ENCODE data around the gene TOMM5. TPM values are rescaled to one million over a fixed set of nuclear protein-coding genes. Genes with fewer than 3 reads are reported as not detected.
A peak's percentile ranks its signal among the peaks of the same experiment; 100 is the strongest.

The TOMM5 gene
- polyA plus RNA-seq, 1 donor from 2014 or later, result 262 TPM

- Histone ChIP-seq H3K4me2 (ENCODE audit: low read length) (no peak overlapping the region), H3K9me2 (ENCODE audit: insufficient read depth, low read length) (no peaks in the 10 kb centered on the region), H3F3A (ENCODE audit: insufficient read depth, low read length, poor library complexity, severe bottlenecking) (no peaks in the 10 kb centered on the region), H3K9ac (ENCODE audit: low read length) (no peak overlapping the region), H3K27ac (ENCODE audit: low read length) (no peak overlapping the region), H3K79me2 (replicated peaks; ENCODE audit: insufficient read depth, low read length) (no peaks in the 10 kb centered on the region), H3K27me3 (ENCODE audit: insufficient read depth, low read depth, low read length) (no peaks in the 10 kb centered on the region), H2AFZ (ENCODE audit: low read depth, low read length) (no peak overlapping the region), H3K36me3 (ENCODE audit: insufficient read depth, low read length) (no peaks in the 10 kb centered on the region), H4K20me1 (ENCODE audit: insufficient read depth) (no peaks in the 10 kb centered on the region), H3K4me3 (ENCODE audit: low read length) (no peak overlapping the region), H3K9me3 (ENCODE audit: low read length) (no peaks in the 10 kb centered on the region)
- TF ChIP-seq EZH2 (IDR thresholded peaks at IDR 0.05; ENCODE audit: borderline replicate concordance, insufficient read depth, low read length, poor library complexity, severe bottlenecking), result no peak
- TF ChIP-seq SMC3 (conservative IDR thresholded peaks at IDR 0.05; ENCODE audit: poor library complexity), result no peak
- TF ChIP-seq RAD21 (conservative IDR thresholded peaks at IDR 0.05), result no peak
- TF ChIP-seq, protein P1, sequence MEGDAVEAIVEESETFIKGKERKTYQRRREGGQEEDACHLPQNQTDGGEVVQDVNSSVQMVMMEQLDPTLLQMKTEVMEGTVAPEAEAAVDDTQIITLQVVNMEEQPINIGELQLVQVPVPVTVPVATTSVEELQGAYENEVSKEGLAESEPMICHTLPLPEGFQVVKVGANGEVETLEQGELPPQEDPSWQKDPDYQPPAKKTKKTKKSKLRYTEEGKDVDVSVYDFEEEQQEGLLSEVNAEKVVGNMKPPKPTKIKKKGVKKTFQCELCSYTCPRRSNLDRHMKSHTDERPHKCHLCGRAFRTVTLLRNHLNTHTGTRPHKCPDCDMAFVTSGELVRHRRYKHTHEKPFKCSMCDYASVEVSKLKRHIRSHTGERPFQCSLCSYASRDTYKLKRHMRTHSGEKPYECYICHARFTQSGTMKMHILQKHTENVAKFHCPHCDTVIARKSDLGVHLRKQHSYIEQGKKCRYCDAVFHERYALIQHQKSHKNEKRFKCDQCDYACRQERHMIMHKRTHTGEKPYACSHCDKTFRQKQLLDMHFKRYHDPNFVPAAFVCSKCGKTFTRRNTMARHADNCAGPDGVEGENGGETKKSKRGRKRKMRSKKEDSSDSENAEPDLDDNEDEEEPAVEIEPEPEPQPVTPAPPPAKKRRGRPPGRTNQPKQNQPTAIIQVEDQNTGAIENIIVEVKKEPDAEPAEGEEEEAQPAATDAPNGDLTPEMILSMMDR (IDR thresholded peaks at IDR 0.05; ENCODE audit: poor library complexity, severe bottlenecking), result no peak
- TF ChIP-seq REST (IDR thresholded peaks at IDR 0.05; ENCODE audit: borderline replicate concordance), result no peak
- TF ChIP-seq MXI1 (conservative IDR thresholded peaks at IDR 0.05; ENCODE audit: poor library complexity, severe bottlenecking), result no peak
- TF ChIP-seq EP300 (conservative IDR thresholded peaks at IDR 0.05; ENCODE audit: poor library complexity, severe bottlenecking), result no peak
- TF ChIP-seq TAF1 (IDR thresholded peaks at IDR 0.05; ENCODE audit: low read depth), result no peak
- TF ChIP-seq POLR2AphosphoS5 (IDR thresholded peaks at IDR 0.05), result no peak
Measured at GRCh38 chr9:37583522-37584121, 8.8 kb downstream of the TOMM5 start.

- Histone ChIP-seq H3F3A (ENCODE audit: insufficient read depth, low read length, poor library complexity, severe bottlenecking) (no peaks in the 10 kb centered on the region), H3K79me2 (replicated peaks; ENCODE audit: insufficient read depth, low read length) (no peaks in the 10 kb centered on the region), H3K27me3 (ENCODE audit: insufficient read depth, low read depth, low read length) (no peaks in the 10 kb centered on the region), H3K4me3 (ENCODE audit: low read length) (no peak overlapping the region), H4K20me1 (ENCODE audit: insufficient read depth) (no peaks in the 10 kb centered on the region), H2AFZ (ENCODE audit: low read depth, low read length) (no peak overlapping the region), H3K36me3 (ENCODE audit: insufficient read depth, low read length) (no peaks in the 10 kb centered on the region), H3K9ac (ENCODE audit: low read length) (no peak overlapping the region), H3K27ac (ENCODE audit: low read length) (no peak overlapping the region), H3K9me2 (ENCODE audit: insufficient read depth, low read length) (no peaks in the 10 kb centered on the region), H3K4me2 (ENCODE audit: low read length) (no peak overlapping the region), H3K9me3 (ENCODE audit: low read length) (no peaks in the 10 kb centered on the region)
- TF ChIP-seq RAD21 (conservative IDR thresholded peaks at IDR 0.05), result peak; percentile 79
- TF ChIP-seq, protein P1 (IDR thresholded peaks at IDR 0.05; ENCODE audit: poor library complexity, severe bottlenecking), result peak; percentile 81
- no peak for TF ChIP-seq EZH2 (IDR thresholded peaks at IDR 0.05; ENCODE audit: borderline replicate concordance, insufficient read depth, low read length, poor library complexity, severe bottlenecking)
- no peak for TF ChIP-seq TAF1 (IDR thresholded peaks at IDR 0.05; ENCODE audit: low read depth)
- peak; percentile 79 for TF ChIP-seq SMC3 (conservative IDR thresholded peaks at IDR 0.05; ENCODE audit: poor library complexity)
- TF ChIP-seq POLR2AphosphoS5 (IDR thresholded peaks at IDR 0.05), result no peak
Measured at GRCh38 chr9:37582548-37583157, 9.7 kb downstream of the TOMM5 start.

All from neural cell (in vitro differentiated cells).